NCI-H446 treated with DMSO at 0.1 percent for 48 hours (cell line): ENCODE results near the gene CEP164.
A peak's percentile ranks its signal among the peaks of the same experiment; 100 is the strongest.
"Not testable (repeated sequence)": the region's sequence is repeated elsewhere in the genome, so short reads cannot be mapped to it uniquely, and the experiment has no call there.

Experiments
- DNase-seq: peaks from one replicate; lab custom pipeline; 2025; lab: John Stamatoyannopoulos, UW

Gene CEP164

GRCh38 chr11:117442049-117442868 lies 114.6 kb downstream of the CEP164 start:
- no peak for DNase-seq

- DNase-seq = no peak
Observed at GRCh38 chr11:117442869-117443239, 115.2 kb downstream of the CEP164 start.

GRCh38 chr11:117443266-117444186 lies 115.9 kb downstream of the CEP164 start:
- peak; percentile 20 for DNase-seq

- no peak for DNase-seq
Observed at GRCh38 chr11:117444256-117444655, 116.6 kb downstream of the CEP164 start.

- no peak for DNase-seq
Observed at GRCh38 chr11:117444711-117445658, 117.3 kb downstream of the CEP164 start.

GRCh38 chr11:117449111-117449693 lies 121.5 kb downstream of the CEP164 start:
- no peak for DNase-seq

- DNase-seq = no peak
Observed at GRCh38 chr11:117453886-117454563, 126.4 kb downstream of the CEP164 start.

- no peak for DNase-seq
Observed at GRCh38 chr11:117454564-117454917, 126.9 kb downstream of the CEP164 start.

- DNase-seq = no peak
Observed at GRCh38 chr11:117456027-117456720, 128.5 kb downstream of the CEP164 start.

- DNase-seq = not testable (repeated sequence)
Observed at GRCh38 chr11:117456721-117457029, 129.0 kb downstream of the CEP164 start.

GRCh38 chr11:117457031-117457785 lies 129.6 kb downstream of the CEP164 start:
- no peak for DNase-seq

- DNase-seq = no peak
Observed at GRCh38 chr11:117457835-117458234, 130.2 kb downstream of the CEP164 start.

GRCh38 chr11:117458275-117459122 lies 130.8 kb downstream of the CEP164 start:
- no peak for DNase-seq

GRCh38 chr11:117459123-117459978 lies 131.7 kb downstream of the CEP164 start:
- DNase-seq = no peak

GRCh38 chr11:117459979-117460300 lies 132.3 kb downstream of the CEP164 start:
- no peak for DNase-seq

GRCh38 chr11:117461396-117462182 lies 133.9 kb downstream of the CEP164 start:
- DNase-seq = no peak

GRCh38 chr11:117462183-117462863 lies 134.7 kb downstream of the CEP164 start:
- no peak for DNase-seq
